Thoracic aorta (tissue), 2 donors: Measurements from ENCODE around the gene UBL5. TPM values are rescaled to one million over a fixed set of nuclear protein-coding genes. Genes with fewer than 3 reads are reported as not detected.

Experiments used
- ATAC-seq: fragments of 150-250 bp; one replicate; pipeline ENCODE4 v1.8.0; 2017; ENCODE audit warnings: low read depth; ENCODE audit not compliant: insufficient number of reproducible peaks, low FRiP score
- DNase-seq: peaks from one replicate; pipeline ENCODE4 v3.0.0-alpha.2; 2020; ENCODE audit warnings: low spot score
- H3K27ac ChIP-seq, 2 donors: fragments of 200-600 bp; sonication (generic); 1 replicate in 1 of 2; 2 replicates in 1 of 2; pipeline ENCODE4 v1.5.1; 2016; ENCODE audit warnings: mild to moderate bottlenecking in 2 of 2, moderate library complexity in 2 of 2
- H3K27me3 ChIP-seq: fragments of 200-600 bp; sonication (generic); replicated peaks from 2 replicates; pipeline ENCODE4 v1.6.0; 2016; ENCODE audit warnings: mild to moderate bottlenecking; ENCODE audit not compliant: insufficient read depth
- H3K36me3 ChIP-seq: fragments of 200-600 bp; sonication (generic); one replicate; pipeline ENCODE4 v1.5.1; 2016
- H3K4me1 ChIP-seq, 2 donors: fragments of 200-600 bp; sonication (generic); 1 replicate in 1 of 2; 2 replicates in 1 of 2; pipeline versions ENCODE4 v1.5.1 to v1.6.0; 2016; ENCODE audit warnings: low read depth in 2 of 2, mild to moderate bottlenecking in 1 of 2; ENCODE audit not compliant: control insufficient read depth in 1 of 2
- H3K4me3 ChIP-seq: fragments of 200-600 bp; sonication (generic); 2 replicates; pipeline ENCODE4 v1.5.1; 2016; ENCODE audit warnings: mild to moderate bottlenecking
- H3K9me3 ChIP-seq: fragments of 200-600 bp; sonication (generic); 2 replicates; pipeline ENCODE4 v1.5.1; 2016
- total RNA-seq, 2 donors: library from RNA; depleted of rRNA; stranded (reverse); fragments of >200 nt; gene quantifications; one replicate each; pipeline versions ENCODE4 v1.1.0 to v1.2.3, GENCODE V29; 2016
- TF ChIP-seq, protein P1 (sequence below): fragments of 200-600 bp; sonication (generic); IDR thresholded peaks from one replicate; pipeline ENCODE4 v1.5.1; 2019; ENCODE audit warnings: antibody characterized with exemption

UBL5 gene
- total RNA-seq, 2 donors from 2014 or later = 210 to 414 TPM

DNA sequence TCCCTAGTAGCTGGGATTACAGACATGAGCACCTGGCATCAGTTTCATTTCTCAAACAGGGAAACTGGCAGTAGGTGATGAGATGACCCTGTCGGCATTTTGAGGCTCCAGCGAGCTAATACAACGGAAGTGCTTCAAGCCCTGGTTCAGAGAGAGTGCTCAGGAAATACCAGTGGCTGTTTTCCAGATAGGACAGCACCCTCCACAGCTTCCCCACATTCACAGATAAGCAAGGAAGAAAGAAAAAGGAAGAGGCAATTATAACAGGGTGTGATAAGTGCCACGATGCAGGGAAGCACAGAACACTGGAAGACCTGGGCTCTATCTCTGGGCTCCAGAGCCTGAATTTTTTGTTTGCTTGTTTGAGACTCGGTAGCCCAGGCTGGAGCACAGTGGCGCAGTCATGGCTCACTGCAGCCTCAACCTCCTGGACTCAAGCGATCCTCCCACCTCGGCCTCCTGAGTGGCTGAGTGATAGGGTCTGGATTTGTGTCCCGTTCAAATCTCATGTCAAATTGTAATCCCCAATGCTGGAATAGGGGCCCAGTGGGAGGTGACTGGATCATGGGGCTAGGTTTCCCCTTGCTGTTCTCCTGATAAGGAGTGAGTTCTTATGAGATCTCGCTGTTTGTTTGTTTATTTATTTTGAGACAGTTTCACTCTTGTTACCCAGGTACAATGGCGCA, 50.9 kb downstream of the UBL5 start:
- H3K4me1 ChIP-seq = no peaks in the 10 kb centered on the region
- no peak for ATAC-seq
- TF ChIP-seq, protein P1, sequence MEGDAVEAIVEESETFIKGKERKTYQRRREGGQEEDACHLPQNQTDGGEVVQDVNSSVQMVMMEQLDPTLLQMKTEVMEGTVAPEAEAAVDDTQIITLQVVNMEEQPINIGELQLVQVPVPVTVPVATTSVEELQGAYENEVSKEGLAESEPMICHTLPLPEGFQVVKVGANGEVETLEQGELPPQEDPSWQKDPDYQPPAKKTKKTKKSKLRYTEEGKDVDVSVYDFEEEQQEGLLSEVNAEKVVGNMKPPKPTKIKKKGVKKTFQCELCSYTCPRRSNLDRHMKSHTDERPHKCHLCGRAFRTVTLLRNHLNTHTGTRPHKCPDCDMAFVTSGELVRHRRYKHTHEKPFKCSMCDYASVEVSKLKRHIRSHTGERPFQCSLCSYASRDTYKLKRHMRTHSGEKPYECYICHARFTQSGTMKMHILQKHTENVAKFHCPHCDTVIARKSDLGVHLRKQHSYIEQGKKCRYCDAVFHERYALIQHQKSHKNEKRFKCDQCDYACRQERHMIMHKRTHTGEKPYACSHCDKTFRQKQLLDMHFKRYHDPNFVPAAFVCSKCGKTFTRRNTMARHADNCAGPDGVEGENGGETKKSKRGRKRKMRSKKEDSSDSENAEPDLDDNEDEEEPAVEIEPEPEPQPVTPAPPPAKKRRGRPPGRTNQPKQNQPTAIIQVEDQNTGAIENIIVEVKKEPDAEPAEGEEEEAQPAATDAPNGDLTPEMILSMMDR = no peak
- H3K27ac ChIP-seq = no peak overlapping the region
- H3K9me3 ChIP-seq = no peaks in the 10 kb centered on the region
- no peaks in the 10 kb centered on the region for H3K36me3 ChIP-seq
- H3K27me3 ChIP-seq = no peaks in the 10 kb centered on the region
- no peak overlapping the region for H3K4me3 ChIP-seq
- DNase-seq = no peak

Other genes with a start within 250 kb of the UBL5 start
- gene ZNF121, start 243.4 kb upstream of the UBL5 start, total RNA-seq = 10 to 100 TPM; 16.1 to 48.6 TPM
- gene ZNF561, start 206.7 kb upstream of the UBL5 start, total RNA-seq = 10 to 100 TPM; 24.1 to 46.6 TPM
- gene ZNF562, start 152.8 kb upstream of the UBL5 start, total RNA-seq = 10 to 100 TPM; 13.3 to 35.6 TPM
- gene ZNF846, start 59.2 kb upstream of the UBL5 start, total RNA-seq = 10 to 100 TPM; 44.0 to 54.6 TPM
- 10 to 100 TPM; 28.9 to 64.8 TPM for gene FBXL12, start 8.8 kb upstream of the UBL5 start, total RNA-seq
- gene PIN1, start 7.4 kb downstream of the UBL5 start, total RNA-seq = 10 to 100 TPM; 76.5 to 79.4 TPM
- 10 to 100 TPM in 1 of 2 donors, 1 to 10 TPM in 1; 5.8 to 13.4 TPM for gene OLFM2, start 108.6 kb downstream of the UBL5 start, total RNA-seq
- 10 to 100 TPM; 11.1 to 14.3 TPM for gene COL5A3, start 182.6 kb downstream of the UBL5 start, total RNA-seq
- gene RDH8, start 185.6 kb downstream of the UBL5 start, total RNA-seq = not detected